SK-N-SH treated with all-trans-retinoic acid at 6 μM for 48 hours (cell line): ENCODE measurements around the gene LTBP2.

ENCODE experiments used
- BACH2 ChIP-seq: fragments of 250-450 bp; sonication (Bioruptor Pico); IDR thresholded peaks from 2 replicates; pipeline ENCODE4 v1.9.0; 2021; ENCODE audit warnings: mild to moderate bottlenecking, borderline replicate concordance
- PATZ1 ChIP-seq: fragments of 250-450 bp; sonication (Bioruptor Pico); IDR thresholded peaks from 2 replicates; pipeline ENCODE4 v1.8.0; 2020; ENCODE audit warnings: mild to moderate bottlenecking, moderate library complexity, borderline replicate concordance
- SNAI2 ChIP-seq: fragments of 250-450 bp; sonication (Bioruptor Pico); IDR thresholded peaks from 2 replicates; pipeline ENCODE4 v1.5.0; 2020; ENCODE audit warnings: mild to moderate bottlenecking, moderate library complexity

- TF ChIP-seq SNAI2: no peak
- no peak for TF ChIP-seq BACH2 (CRISPR knock-in tag)
- TF ChIP-seq PATZ1 (CRISPR knock-in tag): no peak
Measured at GRCh38 chr14:74551431-74552371, 60.3 kb downstream of the LTBP2 start.
